HEK293 (cell line): ENCODE results near the gene FYB1.

Source experiments
- CTCF ChIA-PET: fragments of 350-600 bp; formaldehyde crosslinking; extraction: SDS; loops from one replicate; lab custom pipeline; 2021; ENCODE audit warnings: antibody characterized with exemption; lab: Yijun Ruan, JAX
- POLR2A ChIA-PET: fragments of 300-600 bp; formaldehyde crosslinking; extraction: SDS; loops from one replicate; lab custom pipeline; 2020; ENCODE audit warnings: antibody characterized with exemption, inconsistent platforms; lab: Yijun Ruan, JAX
- H3K27ac ChIP-seq: fragments of 200-500 bp; sonication (Bioruptor generic); 2 replicates; pipeline ENCODE4 v1.5.1; 2014; ENCODE audit warnings: low read depth, low read length, control low read depth, inconsistent platforms; ENCODE audit errors: extremely low read depth
- H3K36me3 ChIP-seq, 2 experiments: fragments of 200-500 bp in 1 of 2; sonication (Bioruptor generic) in 1 of 2; 1 replicate in 1 of 2; 2 replicates in 1 of 2; pipeline ENCODE4 v1.5.1; 2014 to 2017; ENCODE audit warnings: inconsistent platforms in 2 of 2, low read length in 2 of 2; ENCODE audit not compliant: control insufficient read depth in 2 of 2, insufficient read depth in 1 of 2
- H3K4me1 ChIP-seq: fragments of 200-500 bp; sonication (Bioruptor generic); 2 replicates; pipeline ENCODE4 v1.5.1; 2014; ENCODE audit warnings: mild to moderate bottlenecking, low read length, inconsistent platforms; ENCODE audit not compliant: control insufficient read depth, insufficient read depth
- H3K4me3 ChIP-seq: 2 replicates; pipeline ENCODE4 v1.5.1; 2011; ENCODE audit warnings: low read depth, mild to moderate bottlenecking, control low read depth, low read length, moderate library complexity
- H3K9me3 ChIP-seq: fragments of 200-500 bp; sonication (Bioruptor generic); 2 replicates; pipeline ENCODE4 v1.5.1; 2014; ENCODE audit warnings: low read depth, low read length, inconsistent platforms; ENCODE audit not compliant: control insufficient read depth, insufficient read depth
- AEBP2 ChIP-seq: fragments of 450-650 bp; formaldehyde crosslinking; IDR thresholded peaks from 2 replicates; pipeline ENCODE4 v1.5.1; 2016; ENCODE audit warnings: missing biosample characterization, missing genetic modification characterization, borderline replicate concordance
- HOXC10 ChIP-seq: sonication (generic); formaldehyde crosslinking; IDR thresholded peaks from 2 replicates; pipeline ENCODE4 v1.8.1; 2023; ENCODE audit warnings: mild to moderate bottlenecking, missing genetic modification reagents
- MYNN ChIP-seq: fragments of 450-650 bp; formaldehyde crosslinking; IDR thresholded peaks from 2 replicates; pipeline ENCODE4 v1.5.1; 2016; ENCODE audit warnings: missing biosample characterization, missing genetic modification characterization, borderline replicate concordance
- PBX3 ChIP-seq: sonication (generic); formaldehyde crosslinking; IDR thresholded peaks from 2 replicates; pipeline ENCODE4 v1.8.1; 2022; ENCODE audit warnings: mild to moderate bottlenecking, moderate library complexity, missing genetic modification reagents
- PRDM1 ChIP-seq: fragments of 450-650 bp; formaldehyde crosslinking; IDR thresholded peaks from 2 replicates; pipeline ENCODE4; 2016; ENCODE audit warnings: missing biosample characterization, missing genetic modification characterization
- RBAK ChIP-seq: fragments of 450-650 bp; formaldehyde crosslinking; IDR thresholded peaks from 2 replicates; pipeline ENCODE4 v1.5.1; 2016; ENCODE audit warnings: missing biosample characterization, missing genetic modification characterization
- SCRT2 ChIP-seq: fragments of 450-650 bp; formaldehyde crosslinking; IDR thresholded peaks from 2 replicates; pipeline ENCODE4 v1.5.1; 2016; ENCODE audit warnings: missing biosample characterization, missing genetic modification characterization
- SP2 ChIP-seq: fragments of 450-650 bp; formaldehyde crosslinking; IDR thresholded peaks from 2 replicates; pipeline ENCODE4 v1.5.1; 2016; ENCODE audit warnings: missing biosample characterization, missing genetic modification characterization
- SP7 ChIP-seq: fragments of 450-650 bp; formaldehyde crosslinking; IDR thresholded peaks from 2 replicates; pipeline ENCODE4 v1.5.1; 2016; ENCODE audit warnings: missing biosample characterization, missing genetic modification characterization
- ZBTB20 ChIP-seq: fragments of 450-650 bp; formaldehyde crosslinking; IDR thresholded peaks from 2 replicates; pipeline ENCODE4 v1.5.1; 2016; ENCODE audit warnings: missing biosample characterization, missing genetic modification characterization
- ZBTB21 ChIP-seq: fragments of 450-650 bp; formaldehyde crosslinking; IDR thresholded peaks from 2 replicates; pipeline ENCODE4 v1.5.1; 2017; ENCODE audit warnings: missing biosample characterization, missing genetic modification characterization
- ZBTB8A ChIP-seq: fragments of 450-650 bp; formaldehyde crosslinking; IDR thresholded peaks from 2 replicates; pipeline ENCODE4 v1.5.1; 2016; ENCODE audit warnings: missing biosample characterization, missing genetic modification characterization
- ZNF10 ChIP-seq: fragments of 450-650 bp; formaldehyde crosslinking; IDR thresholded peaks from 2 replicates; pipeline ENCODE4 v1.5.1; 2017; ENCODE audit warnings: missing biosample characterization, missing genetic modification characterization
- ZNF184 ChIP-seq: fragments of 450-650 bp; IDR thresholded peaks from 2 replicates; pipeline ENCODE4 v1.5.1; 2018; ENCODE audit warnings: missing biosample characterization, mild to moderate bottlenecking, missing genetic modification characterization
- ZNF211 ChIP-seq: fragments of 450-650 bp; formaldehyde crosslinking; IDR thresholded peaks from 2 replicates; pipeline ENCODE4 v1.5.1; 2016; ENCODE audit warnings: low read depth, missing biosample characterization, missing genetic modification characterization
- ZNF221 ChIP-seq: fragments of 450-650 bp; formaldehyde crosslinking; IDR thresholded peaks from 2 replicates; pipeline ENCODE4 v1.5.1; 2017; ENCODE audit warnings: missing biosample characterization, missing genetic modification characterization, borderline replicate concordance
- ZNF24 ChIP-seq: fragments of 450-650 bp; formaldehyde crosslinking; IDR thresholded peaks from 2 replicates; pipeline ENCODE4 v1.5.1; 2016; ENCODE audit warnings: missing biosample characterization, missing genetic modification characterization
- ZNF311 ChIP-seq: fragments of 450-650 bp; formaldehyde crosslinking; IDR thresholded peaks from 2 replicates; pipeline ENCODE4 v1.5.1; 2017; ENCODE audit warnings: missing biosample characterization, missing genetic modification characterization, borderline replicate concordance
- ZNF426 ChIP-seq: fragments of 450-650 bp; formaldehyde crosslinking; IDR thresholded peaks from 2 replicates; pipeline ENCODE4 v1.5.1; 2017; ENCODE audit warnings: missing biosample characterization, missing genetic modification characterization, mild to moderate bottlenecking, inconsistent platforms, moderate library complexity
- ZNF488 ChIP-seq: fragments of 450-650 bp; formaldehyde crosslinking; IDR thresholded peaks from 2 replicates; pipeline ENCODE4 v1.5.1; 2016; ENCODE audit warnings: missing biosample characterization, missing genetic modification characterization
- ZNF510 ChIP-seq: fragments of 450-650 bp; formaldehyde crosslinking; IDR thresholded peaks from 2 replicates; pipeline ENCODE4 v1.5.1; 2018; ENCODE audit warnings: mild to moderate bottlenecking, missing genetic modification characterization, missing biosample characterization; ENCODE audit not compliant: insufficient replicate concordance
- ZNF530 ChIP-seq: fragments of 450-650 bp; formaldehyde crosslinking; IDR thresholded peaks from 2 replicates; pipeline ENCODE4 v1.5.1; 2016; ENCODE audit warnings: low read depth, missing biosample characterization, missing genetic modification characterization
- ZNF560 ChIP-seq: fragments of 450-650 bp; formaldehyde crosslinking; IDR thresholded peaks from 2 replicates; pipeline ENCODE4 v1.5.1; 2017; ENCODE audit warnings: missing biosample characterization, missing genetic modification characterization, borderline replicate concordance
- ZNF561 ChIP-seq: fragments of 450-650 bp; IDR thresholded peaks from 2 replicates; pipeline ENCODE4 v1.5.1; 2018; ENCODE audit warnings: missing biosample characterization, missing genetic modification characterization, borderline replicate concordance
- ZNF629 ChIP-seq: fragments of 450-650 bp; formaldehyde crosslinking; IDR thresholded peaks from 2 replicates; pipeline ENCODE4 v1.5.1; 2017; ENCODE audit warnings: missing biosample characterization, missing genetic modification characterization
- ZNF658 ChIP-seq: fragments of 450-650 bp; formaldehyde crosslinking; IDR thresholded peaks from 2 replicates; pipeline ENCODE4; 2016; ENCODE audit warnings: missing biosample characterization, missing genetic modification characterization
- ZNF660 ChIP-seq: fragments of 450-650 bp; IDR thresholded peaks from 2 replicates; pipeline ENCODE4 v1.5.1; 2018; ENCODE audit warnings: missing biosample characterization, mild to moderate bottlenecking, missing genetic modification characterization
- ZNF664 ChIP-seq: fragments of 450-650 bp; formaldehyde crosslinking; IDR thresholded peaks from 2 replicates; pipeline ENCODE4 v1.5.1; 2016; ENCODE audit warnings: missing biosample characterization, missing genetic modification characterization
- ZNF707 ChIP-seq: fragments of 450-650 bp; formaldehyde crosslinking; IDR thresholded peaks from 2 replicates; pipeline ENCODE4 v1.5.1; 2016; ENCODE audit warnings: missing biosample characterization, missing genetic modification characterization
- ZNF843 ChIP-seq: fragments of 450-650 bp; formaldehyde crosslinking; IDR thresholded peaks from 2 replicates; pipeline ENCODE4 v1.5.1; 2016; ENCODE audit warnings: missing biosample characterization, missing genetic modification characterization
- TF ChIP-seq, protein P1 (sequence below): fragments of 450-650 bp; formaldehyde crosslinking; IDR thresholded peaks from 2 replicates; pipeline ENCODE4; 2016; ENCODE audit warnings: missing biosample characterization, missing genetic modification characterization

FYB1 gene

GRCh38 chr5:39205550-39205949 is 13.8 kb downstream of the FYB1 start:
- TF ChIP-seq MYNN = no peak
- no peak overlapping the region for H3K27ac ChIP-seq
- no peak overlapping the region for H3K4me3 ChIP-seq
- CTCF ChIA-PET = interaction anchor here (0.7 to 1.4 kb wide), 2 partner anchors 12 to 152 kb away, joined by 3 to 9 read pairs; no protein-coding TSS in a partner anchor
- POLR2A ChIA-PET = no interaction called here
- H3K36me3 ChIP-seq = no peaks in the 10 kb centered on the region
- H3K9me3 ChIP-seq = no peaks in the 10 kb centered on the region
- H3K4me1 ChIP-seq = no peaks in the 10 kb centered on the region

- TF ChIP-seq ZNF510 (tag by site-specific recombination) (no peak), SCRT2 (tag by site-specific recombination) (no peak), PRDM1 (tag by site-specific recombination) (no peak), ZNF707 (tag by site-specific recombination) (no peak), HOXC10 (no peak), ZNF184 (no peak), PBX3 (CRISPR knock-in tag) (no peak), ZNF221 (no peak), ZNF561 (tag by site-specific recombination) (no peak), ZNF560 (no peak), ZNF488 (tag by site-specific recombination) (no peak), ZNF211 (tag by site-specific recombination) (no peak), ZBTB8A (tag by site-specific recombination) (no peak), ZNF843 (no peak), ZNF629 (tag by site-specific recombination) (no peak), ZNF24 (no peak)
- TF ChIP-seq, protein P1, sequence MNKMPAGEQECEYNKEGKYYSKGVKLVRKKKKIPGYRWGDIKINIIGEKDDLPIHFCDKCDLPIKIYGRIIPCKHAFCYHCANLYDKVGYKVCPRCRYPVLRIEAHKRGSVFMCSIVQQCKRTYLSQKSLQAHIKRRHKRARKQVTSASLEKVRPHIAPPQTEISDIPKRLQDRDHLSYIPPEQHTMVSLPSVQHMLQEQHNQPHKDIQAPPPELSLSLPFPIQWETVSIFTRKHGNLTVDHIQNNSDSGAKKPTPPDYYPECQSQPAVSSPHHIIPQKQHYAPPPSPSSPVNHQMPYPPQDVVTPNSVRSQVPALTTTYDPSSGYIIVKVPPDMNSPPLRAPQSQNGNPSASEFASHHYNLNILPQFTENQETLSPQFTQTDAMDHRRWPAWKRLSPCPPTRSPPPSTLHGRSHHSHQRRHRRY (tag by site-specific recombination) = no peak
- TF ChIP-seq, all 188 proteins: peak for 0
- H3K4me3 ChIP-seq = no peak overlapping the region
- H3K27ac ChIP-seq = no peak overlapping the region
- no peaks in the 10 kb centered on the region for H3K9me3 ChIP-seq
- CTCF ChIA-PET = no interaction called here
- H3K36me3 ChIP-seq = no peaks in the 10 kb centered on the region
- H3K4me1 ChIP-seq = no peaks in the 10 kb centered on the region
- POLR2A ChIA-PET = no interaction called here
These were observed 15.4 kb downstream of the FYB1 start for GRCh38 chr5:39203951-39204350.

- no peak overlapping the region for H3K27ac ChIP-seq
- H3K36me3 ChIP-seq = no peaks in the 10 kb centered on the region
- no peaks in the 10 kb centered on the region for H3K9me3 ChIP-seq
- ChIA-PET CTCF (interaction anchor here (3.5 kb wide), 1 partner anchor 14 kb away, joined by 17 read pairs; no protein-coding TSS in a partner anchor), POLR2A (no interaction called here)
- H3K4me1 ChIP-seq = no peaks in the 10 kb centered on the region
- no peak overlapping the region for H3K4me3 ChIP-seq
- no peak for TF ChIP-seq ZNF658 (tag by site-specific recombination)
- no peak for TF ChIP-seq ZNF660 (tag by site-specific recombination)
- no peak for TF ChIP-seq ZNF560
- TF ChIP-seq ZNF311 (tag by site-specific recombination) = no peak
- no peak for TF ChIP-seq ZNF426 (tag by site-specific recombination)
- TF ChIP-seq AEBP2 (tag by site-specific recombination) = no peak
- TF ChIP-seq SP2 = no peak
- TF ChIP-seq ZNF10 (tag by site-specific recombination) = no peak
- TF ChIP-seq ZBTB20 (tag by site-specific recombination) = no peak
- TF ChIP-seq ZNF530 (tag by site-specific recombination) = no peak
- TF ChIP-seq ZNF664 (tag by site-specific recombination) = no peak
- no peak for TF ChIP-seq ZNF510 (tag by site-specific recombination)
- TF ChIP-seq ZBTB21 (tag by site-specific recombination) = no peak
- no peak for TF ChIP-seq SP7 (tag by site-specific recombination)
- no peak for TF ChIP-seq RBAK (tag by site-specific recombination)
These were observed 16.0 kb downstream of the FYB1 start for GRCh38 chr5:39203275-39203922.
